PC-9 (cell line): ENCODE results near the gene KCNK2.

ENCODE experiments used
- EZH2 ChIP-seq: fragments of 200-600 bp; sonication (generic); IDR thresholded peaks from 2 replicates; pipeline ENCODE4 v1.8.0; 2017; ENCODE audit warnings: antibody characterized with exemption, low read depth
- TF ChIP-seq, protein P1 (sequence below): fragments of 200-600 bp; sonication (generic); conservative IDR thresholded peaks from 2 replicates; pipeline ENCODE4 v1.6.1; 2017; ENCODE audit warnings: mixed run types, antibody characterized with exemption, mild to moderate bottlenecking, moderate library complexity

DNA sequence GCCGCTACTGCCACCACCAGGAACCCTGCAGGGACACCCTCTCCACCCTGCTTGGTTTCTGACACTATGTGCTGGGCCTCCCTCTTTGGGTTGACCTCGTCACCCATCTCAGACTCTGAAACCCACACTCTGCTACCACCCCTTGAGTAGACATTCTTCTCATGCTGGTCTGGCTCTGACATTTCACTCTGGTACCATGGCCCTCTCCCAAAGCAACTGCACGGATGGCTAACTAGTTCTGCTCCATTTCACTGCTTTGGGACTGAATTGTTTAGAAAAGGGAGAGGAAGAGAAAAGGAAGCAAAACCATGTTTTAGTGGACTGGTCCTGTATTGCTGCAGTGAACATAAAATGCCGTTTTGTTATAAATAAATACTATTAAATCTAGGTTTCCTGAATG lies 137.8 kb downstream of the KCNK2 start:
- TF ChIP-seq, protein P1, sequence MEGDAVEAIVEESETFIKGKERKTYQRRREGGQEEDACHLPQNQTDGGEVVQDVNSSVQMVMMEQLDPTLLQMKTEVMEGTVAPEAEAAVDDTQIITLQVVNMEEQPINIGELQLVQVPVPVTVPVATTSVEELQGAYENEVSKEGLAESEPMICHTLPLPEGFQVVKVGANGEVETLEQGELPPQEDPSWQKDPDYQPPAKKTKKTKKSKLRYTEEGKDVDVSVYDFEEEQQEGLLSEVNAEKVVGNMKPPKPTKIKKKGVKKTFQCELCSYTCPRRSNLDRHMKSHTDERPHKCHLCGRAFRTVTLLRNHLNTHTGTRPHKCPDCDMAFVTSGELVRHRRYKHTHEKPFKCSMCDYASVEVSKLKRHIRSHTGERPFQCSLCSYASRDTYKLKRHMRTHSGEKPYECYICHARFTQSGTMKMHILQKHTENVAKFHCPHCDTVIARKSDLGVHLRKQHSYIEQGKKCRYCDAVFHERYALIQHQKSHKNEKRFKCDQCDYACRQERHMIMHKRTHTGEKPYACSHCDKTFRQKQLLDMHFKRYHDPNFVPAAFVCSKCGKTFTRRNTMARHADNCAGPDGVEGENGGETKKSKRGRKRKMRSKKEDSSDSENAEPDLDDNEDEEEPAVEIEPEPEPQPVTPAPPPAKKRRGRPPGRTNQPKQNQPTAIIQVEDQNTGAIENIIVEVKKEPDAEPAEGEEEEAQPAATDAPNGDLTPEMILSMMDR = no peak
- TF ChIP-seq EZH2 = no peak
